ENCODE data around the gene MISP3. TPM values are rescaled to one million over a fixed set of nuclear protein-coding genes. Genes with fewer than 3 reads are reported as not detected.

Gene MISP3
- total and polyA plus RNA-seq, 2 experiments from 2014 or later: 1.9 to 2.4 TPM

DNA sequence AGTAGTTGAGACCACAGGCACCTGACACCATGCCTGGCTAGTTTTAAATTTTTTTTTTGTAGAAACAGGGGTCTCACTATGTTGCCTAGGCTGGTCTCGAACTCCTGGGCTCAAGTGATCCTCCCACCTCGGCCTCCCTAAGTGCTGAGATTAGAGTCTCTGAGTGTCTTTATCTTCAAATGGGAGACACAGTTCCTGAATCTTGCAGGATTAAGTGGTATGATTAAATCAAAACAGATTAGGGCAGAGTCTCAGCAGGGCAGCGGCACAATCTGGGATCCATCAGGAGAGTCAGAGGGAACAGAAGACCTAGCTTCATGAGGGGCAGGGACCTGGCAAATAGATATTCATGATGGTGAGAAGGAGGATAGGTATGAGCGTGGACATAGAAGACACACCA is 43.7 kb upstream of the MISP3 start:
- H3K4me3 Mint-ChIP-seq: no peak overlapping the region
- no peaks in the 10 kb centered on the region; the same call in 2 of the 3 replicates for H3K36me3 Mint-ChIP-seq (ENCODE audit: low read depth)
- H3K27me3 Mint-ChIP-seq (ENCODE audit: insufficient read depth, low read depth, poor library complexity): peaks cover 13% of the 10 kb centered on the region
- TF ChIP-seq, protein P1, sequence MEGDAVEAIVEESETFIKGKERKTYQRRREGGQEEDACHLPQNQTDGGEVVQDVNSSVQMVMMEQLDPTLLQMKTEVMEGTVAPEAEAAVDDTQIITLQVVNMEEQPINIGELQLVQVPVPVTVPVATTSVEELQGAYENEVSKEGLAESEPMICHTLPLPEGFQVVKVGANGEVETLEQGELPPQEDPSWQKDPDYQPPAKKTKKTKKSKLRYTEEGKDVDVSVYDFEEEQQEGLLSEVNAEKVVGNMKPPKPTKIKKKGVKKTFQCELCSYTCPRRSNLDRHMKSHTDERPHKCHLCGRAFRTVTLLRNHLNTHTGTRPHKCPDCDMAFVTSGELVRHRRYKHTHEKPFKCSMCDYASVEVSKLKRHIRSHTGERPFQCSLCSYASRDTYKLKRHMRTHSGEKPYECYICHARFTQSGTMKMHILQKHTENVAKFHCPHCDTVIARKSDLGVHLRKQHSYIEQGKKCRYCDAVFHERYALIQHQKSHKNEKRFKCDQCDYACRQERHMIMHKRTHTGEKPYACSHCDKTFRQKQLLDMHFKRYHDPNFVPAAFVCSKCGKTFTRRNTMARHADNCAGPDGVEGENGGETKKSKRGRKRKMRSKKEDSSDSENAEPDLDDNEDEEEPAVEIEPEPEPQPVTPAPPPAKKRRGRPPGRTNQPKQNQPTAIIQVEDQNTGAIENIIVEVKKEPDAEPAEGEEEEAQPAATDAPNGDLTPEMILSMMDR (conservative IDR thresholded peaks at IDR 0.05; ENCODE audit: low read depth in 2 of 2): no peak
- TF ChIP-seq, protein P2, sequence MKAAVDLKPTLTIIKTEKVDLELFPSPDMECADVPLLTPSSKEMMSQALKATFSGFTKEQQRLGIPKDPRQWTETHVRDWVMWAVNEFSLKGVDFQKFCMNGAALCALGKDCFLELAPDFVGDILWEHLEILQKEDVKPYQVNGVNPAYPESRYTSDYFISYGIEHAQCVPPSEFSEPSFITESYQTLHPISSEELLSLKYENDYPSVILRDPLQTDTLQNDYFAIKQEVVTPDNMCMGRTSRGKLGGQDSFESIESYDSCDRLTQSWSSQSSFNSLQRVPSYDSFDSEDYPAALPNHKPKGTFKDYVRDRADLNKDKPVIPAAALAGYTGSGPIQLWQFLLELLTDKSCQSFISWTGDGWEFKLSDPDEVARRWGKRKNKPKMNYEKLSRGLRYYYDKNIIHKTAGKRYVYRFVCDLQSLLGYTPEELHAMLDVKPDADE (IDR thresholded peaks at IDR 0.05): no peak
- TF ChIP-seq NANOG (IDR thresholded peaks at IDR 0.05; ENCODE audit: borderline replicate concordance): no peak
- TF ChIP-seq STAT1 (IDR thresholded peaks at IDR 0.05; ENCODE audit: unreplicated experiment): no peak
- TF ChIP-seq EZH2 (IDR thresholded peaks at IDR 0.05; ENCODE audit: low read depth, unreplicated experiment): no peak
- no peak for TF ChIP-seq EZH2phosphoT487 (IDR thresholded peaks at IDR 0.05; ENCODE audit: unreplicated experiment)
- no peak for TF ChIP-seq POLR2AphosphoS5 (IDR thresholded peaks at IDR 0.05; ENCODE audit: low read depth)
- no peak for TF ChIP-seq ZNF331 (CRISPR knock-in tag; IDR thresholded peaks at IDR 0.05; ENCODE audit: low read depth)
- TF ChIP-seq JUNB (IDR thresholded peaks at IDR 0.05; ENCODE audit: unreplicated experiment): no peak
- Histone ChIP-seq H3F3A (replicated peaks; ENCODE audit: low read depth) (peaks cover 4% of the 10 kb centered on the region; the same call in 1 of the 2 replicates), H3K9me2 (ENCODE audit: insufficient read depth) (no peaks in the 10 kb centered on the region), H3K4me1 (ENCODE audit: insufficient read depth) (peaks cover 4% of the 10 kb centered on the region; the same call in 1 of the 2 replicates), H3K79me2 (replicated peaks; ENCODE audit: insufficient read depth) (no peaks in the 10 kb centered on the region), H3K27ac (ENCODE audit: low read depth) (no peak overlapping the region), H3K27me3 (ENCODE audit: insufficient read depth) (peaks cover 10% of the 10 kb centered on the region; the same call in 1 of the 2 replicates), H3K36me3 (ENCODE audit: insufficient read depth) (no peaks in the 10 kb centered on the region), H4K20me1 (replicated peaks; ENCODE audit: insufficient read depth) (no peaks in the 10 kb centered on the region), H3K4me3 (no peak overlapping the region), H3K4me2 (no peak overlapping the region), H2AFZ (no peak overlapping the region)
- no peak for ATAC-seq
- no peak overlapping the region for H3K27ac Mint-ChIP-seq
- DNase-seq (ENCODE audit: low spot score): no peak
- no peaks in the 10 kb centered on the region for H3K9me3 Mint-ChIP-seq
- H3K4me1 Mint-ChIP-seq: peaks cover 5% of the 10 kb centered on the region

DNA sequence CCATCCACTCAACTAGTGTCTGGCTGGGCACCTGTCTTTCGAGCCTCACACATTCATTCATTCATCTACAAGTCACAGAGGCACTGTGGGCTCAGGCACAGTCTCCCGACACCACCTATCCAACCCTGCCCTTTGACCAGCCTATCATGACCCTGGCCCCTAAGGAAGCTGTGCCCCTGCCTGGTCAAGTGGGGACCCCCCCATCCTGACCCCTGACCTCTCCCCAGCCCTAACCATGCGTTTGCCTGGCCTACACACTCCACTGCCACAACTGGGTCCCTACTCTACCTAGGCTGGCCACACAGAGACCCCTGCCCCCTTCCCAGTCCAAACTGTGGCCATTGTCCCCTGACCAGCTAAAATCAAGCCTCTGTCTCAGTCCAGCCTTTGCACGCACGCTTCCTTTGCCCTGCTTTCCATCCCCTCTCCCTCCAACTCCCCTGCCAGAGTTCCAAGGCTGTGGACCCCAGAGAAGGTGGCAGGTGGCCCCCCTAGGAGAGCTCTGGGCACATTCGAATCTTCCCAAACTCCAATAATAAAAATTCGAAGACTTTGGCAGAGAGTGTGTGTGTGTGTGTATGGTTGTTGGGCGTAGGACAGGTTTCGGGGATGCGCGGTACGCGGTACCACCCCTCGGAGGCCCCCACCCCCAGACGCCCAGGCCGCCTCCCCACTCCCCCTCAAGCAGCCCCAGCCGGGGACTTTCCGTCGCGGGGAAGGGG is 41.4 kb upstream of the MISP3 start:
- Mint-ChIP-seq H3K27ac (no peak overlapping the region), H3K4me3 (peak overlapping the region; percentile 75), H3K27me3 (ENCODE audit: insufficient read depth, low read depth, poor library complexity) (peaks cover 16% of the 10 kb centered on the region), H3K36me3 (ENCODE audit: low read depth) (no peaks in the 10 kb centered on the region; the same call in 2 of the 3 replicates), H3K9me3 (no peaks in the 10 kb centered on the region), H3K4me1 (peaks cover 4% of the 10 kb centered on the region)
- no peak overlapping the region for H3K27ac ChIP-seq (ENCODE audit: low read depth)
- peaks cover 4% of the 10 kb centered on the region; the same call in 1 of the 2 replicates for H3K4me1 ChIP-seq (ENCODE audit: insufficient read depth)
- ATAC-seq (peak; percentile 4; the same call in 2 of the 3 replicates), DNase-seq (ENCODE audit: low spot score) (peak; percentile 28)
- H3K4me2 ChIP-seq: peak overlapping the region; percentile 92
- H3K79me2 ChIP-seq (replicated peaks; ENCODE audit: insufficient read depth): no peaks in the 10 kb centered on the region
- peak overlapping the region; percentile 100 for H2AFZ ChIP-seq
- no peaks in the 10 kb centered on the region for H3K36me3 ChIP-seq (ENCODE audit: insufficient read depth)
- no peaks in the 10 kb centered on the region for H3K9me2 ChIP-seq (ENCODE audit: insufficient read depth)
- H3K27me3 ChIP-seq (ENCODE audit: insufficient read depth): peaks cover 10% of the 10 kb centered on the region; the same call in 1 of the 2 replicates
- peaks cover 8% of the 10 kb centered on the region; the same call in 1 of the 2 replicates for H3F3A ChIP-seq (replicated peaks; ENCODE audit: low read depth)
- H3K4me3 ChIP-seq: peak overlapping the region; percentile 90
- no peaks in the 10 kb centered on the region for H4K20me1 ChIP-seq (replicated peaks; ENCODE audit: insufficient read depth)
- no peak for TF ChIP-seq ZNF331 (CRISPR knock-in tag; IDR thresholded peaks at IDR 0.05; ENCODE audit: low read depth)
- no peak for TF ChIP-seq CREB1 (CRISPR knock-in tag; IDR thresholded peaks at IDR 0.05; ENCODE audit: low read depth)
- TF ChIP-seq, protein P3, sequence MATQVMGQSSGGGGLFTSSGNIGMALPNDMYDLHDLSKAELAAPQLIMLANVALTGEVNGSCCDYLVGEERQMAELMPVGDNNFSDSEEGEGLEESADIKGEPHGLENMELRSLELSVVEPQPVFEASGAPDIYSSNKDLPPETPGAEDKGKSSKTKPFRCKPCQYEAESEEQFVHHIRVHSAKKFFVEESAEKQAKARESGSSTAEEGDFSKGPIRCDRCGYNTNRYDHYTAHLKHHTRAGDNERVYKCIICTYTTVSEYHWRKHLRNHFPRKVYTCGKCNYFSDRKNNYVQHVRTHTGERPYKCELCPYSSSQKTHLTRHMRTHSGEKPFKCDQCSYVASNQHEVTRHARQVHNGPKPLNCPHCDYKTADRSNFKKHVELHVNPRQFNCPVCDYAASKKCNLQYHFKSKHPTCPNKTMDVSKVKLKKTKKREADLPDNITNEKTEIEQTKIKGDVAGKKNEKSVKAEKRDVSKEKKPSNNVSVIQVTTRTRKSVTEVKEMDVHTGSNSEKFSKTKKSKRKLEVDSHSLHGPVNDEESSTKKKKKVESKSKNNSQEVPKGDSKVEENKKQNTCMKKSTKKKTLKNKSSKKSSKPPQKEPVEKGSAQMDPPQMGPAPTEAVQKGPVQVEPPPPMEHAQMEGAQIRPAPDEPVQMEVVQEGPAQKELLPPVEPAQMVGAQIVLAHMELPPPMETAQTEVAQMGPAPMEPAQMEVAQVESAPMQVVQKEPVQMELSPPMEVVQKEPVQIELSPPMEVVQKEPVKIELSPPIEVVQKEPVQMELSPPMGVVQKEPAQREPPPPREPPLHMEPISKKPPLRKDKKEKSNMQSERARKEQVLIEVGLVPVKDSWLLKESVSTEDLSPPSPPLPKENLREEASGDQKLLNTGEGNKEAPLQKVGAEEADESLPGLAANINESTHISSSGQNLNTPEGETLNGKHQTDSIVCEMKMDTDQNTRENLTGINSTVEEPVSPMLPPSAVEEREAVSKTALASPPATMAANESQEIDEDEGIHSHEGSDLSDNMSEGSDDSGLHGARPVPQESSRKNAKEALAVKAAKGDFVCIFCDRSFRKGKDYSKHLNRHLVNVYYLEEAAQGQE (IDR thresholded peaks at IDR 0.05; ENCODE audit: unreplicated experiment): no peak
- TF ChIP-seq STAT1 (IDR thresholded peaks at IDR 0.05; ENCODE audit: unreplicated experiment): no peak
- TF ChIP-seq, protein P2 (IDR thresholded peaks at IDR 0.05): no peak
- no peak for TF ChIP-seq NANOG (IDR thresholded peaks at IDR 0.05; ENCODE audit: borderline replicate concordance)

All from GM23338 (cell line).